Spleen (tissue), 7 donors: ENCODE results near the gene GABBR1.

Source experiments
- POLR2AphosphoS5 ChIP-seq, 3 donors: sonication (generic); formaldehyde crosslinking; IDR thresholded peaks; one replicate each; pipeline ENCODE4 v1.5.1; 2017; ENCODE audit warnings: antibody characterized with exemption in 3 of 3
- TF ChIP-seq, protein P1 (sequence below), 11 experiments: fragments of 200-600 bp in 7 of 11; fragments of 450-650 bp in 4 of 11; sonication (generic) in 4 of 11; IDR thresholded peaks in 8 of 11; conservative IDR thresholded peaks in 3 of 11; 1 replicate in 7 of 11; 2 replicates in 4 of 11; pipeline versions ENCODE4 v1.4.0 to v1.8.0; 2016 to 2021; ENCODE audit warnings: antibody characterized with exemption in 11 of 11, inconsistent platforms in 4 of 11, mild to moderate bottlenecking in 1 of 11
- donor health status: DM: no; HTN: no; CAD: no; lungs with moderate emphysema.
- donor health status: DM: no; HTN: no; CAD: no.
- donor health status: DM: no; HTN: no; CAD: no.

DNA sequence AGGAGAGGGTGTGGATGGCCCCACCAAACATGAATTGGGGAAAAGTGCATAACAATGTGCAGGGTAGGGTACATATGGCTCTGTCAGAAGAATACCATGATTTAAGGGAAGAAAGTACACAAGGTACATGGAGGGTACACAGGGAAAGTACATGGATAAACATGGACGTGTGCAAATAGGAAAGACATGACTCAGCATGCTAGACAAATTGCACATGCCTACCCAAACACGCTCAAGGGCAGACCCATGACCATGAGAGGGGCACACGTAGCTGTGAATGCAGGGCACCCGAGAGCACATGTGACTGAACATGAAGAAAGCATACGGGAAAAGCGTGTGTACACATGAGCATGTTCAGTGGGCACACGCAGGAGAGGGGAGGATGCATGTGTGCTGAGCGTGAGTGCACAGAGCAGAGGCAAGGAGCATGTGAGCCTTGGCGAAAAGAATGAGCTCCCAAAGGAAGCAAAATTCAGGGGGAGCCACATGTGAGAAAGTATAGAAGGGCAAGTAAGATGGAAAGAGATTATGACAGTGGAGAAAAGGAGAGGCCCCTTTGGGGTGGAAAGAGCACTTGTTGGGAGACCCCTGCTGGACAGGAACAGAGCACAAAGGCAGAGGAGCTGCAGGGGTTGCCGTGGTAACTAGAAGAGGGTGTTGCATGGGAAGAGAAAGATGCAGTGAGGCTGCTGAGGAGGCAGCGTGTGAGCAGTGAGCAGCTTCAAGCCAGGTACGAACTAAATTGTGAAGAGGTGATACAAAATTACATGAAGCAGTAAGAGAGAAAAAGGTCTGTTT is 30.2 kb downstream of the GABBR1 start:
- TF ChIP-seq, protein P1, sequence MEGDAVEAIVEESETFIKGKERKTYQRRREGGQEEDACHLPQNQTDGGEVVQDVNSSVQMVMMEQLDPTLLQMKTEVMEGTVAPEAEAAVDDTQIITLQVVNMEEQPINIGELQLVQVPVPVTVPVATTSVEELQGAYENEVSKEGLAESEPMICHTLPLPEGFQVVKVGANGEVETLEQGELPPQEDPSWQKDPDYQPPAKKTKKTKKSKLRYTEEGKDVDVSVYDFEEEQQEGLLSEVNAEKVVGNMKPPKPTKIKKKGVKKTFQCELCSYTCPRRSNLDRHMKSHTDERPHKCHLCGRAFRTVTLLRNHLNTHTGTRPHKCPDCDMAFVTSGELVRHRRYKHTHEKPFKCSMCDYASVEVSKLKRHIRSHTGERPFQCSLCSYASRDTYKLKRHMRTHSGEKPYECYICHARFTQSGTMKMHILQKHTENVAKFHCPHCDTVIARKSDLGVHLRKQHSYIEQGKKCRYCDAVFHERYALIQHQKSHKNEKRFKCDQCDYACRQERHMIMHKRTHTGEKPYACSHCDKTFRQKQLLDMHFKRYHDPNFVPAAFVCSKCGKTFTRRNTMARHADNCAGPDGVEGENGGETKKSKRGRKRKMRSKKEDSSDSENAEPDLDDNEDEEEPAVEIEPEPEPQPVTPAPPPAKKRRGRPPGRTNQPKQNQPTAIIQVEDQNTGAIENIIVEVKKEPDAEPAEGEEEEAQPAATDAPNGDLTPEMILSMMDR (IDR thresholded peaks at IDR 0.05 in 8 of 11, conservative IDR thresholded peaks at IDR 0.05 in 3 of 11) = no peak
- TF ChIP-seq POLR2AphosphoS5 (IDR thresholded peaks at IDR 0.05) = no peak
